ENCODE results near the gene NAA60.
"Not testable (repeated sequence)": the region's sequence is repeated elsewhere in the genome, so short reads cannot be mapped to it uniquely, and the experiment has no call there.

The NAA60 gene

GRCh38 chr16:3525951-3526350, 82.5 kb downstream of the NAA60 start:
- Histone ChIP-seq H3K36me3 (ENCODE audit: insufficient read depth, low read length) (no peaks in the 10 kb centered on the region; the same call in 1 of the 2 replicates), H3K4me3 (ENCODE audit: low read depth, low read length) (no peak overlapping the region), H2AFZ (ENCODE audit: low read length, unreplicated experiment) (no peak overlapping the region), H3K4me1 (ENCODE audit: control insufficient read depth, insufficient read depth, low read length, unreplicated experiment) (no peaks in the 10 kb centered on the region), H3K27me3 (ENCODE audit: insufficient read depth, low read length) (no peaks in the 10 kb centered on the region), H3K27ac (ENCODE audit: low read depth, low read length) (no peak overlapping the region), H3K79me2 (ENCODE audit: control insufficient read depth, insufficient read depth, low read length, unreplicated experiment) (no peaks in the 10 kb centered on the region)

DNA sequence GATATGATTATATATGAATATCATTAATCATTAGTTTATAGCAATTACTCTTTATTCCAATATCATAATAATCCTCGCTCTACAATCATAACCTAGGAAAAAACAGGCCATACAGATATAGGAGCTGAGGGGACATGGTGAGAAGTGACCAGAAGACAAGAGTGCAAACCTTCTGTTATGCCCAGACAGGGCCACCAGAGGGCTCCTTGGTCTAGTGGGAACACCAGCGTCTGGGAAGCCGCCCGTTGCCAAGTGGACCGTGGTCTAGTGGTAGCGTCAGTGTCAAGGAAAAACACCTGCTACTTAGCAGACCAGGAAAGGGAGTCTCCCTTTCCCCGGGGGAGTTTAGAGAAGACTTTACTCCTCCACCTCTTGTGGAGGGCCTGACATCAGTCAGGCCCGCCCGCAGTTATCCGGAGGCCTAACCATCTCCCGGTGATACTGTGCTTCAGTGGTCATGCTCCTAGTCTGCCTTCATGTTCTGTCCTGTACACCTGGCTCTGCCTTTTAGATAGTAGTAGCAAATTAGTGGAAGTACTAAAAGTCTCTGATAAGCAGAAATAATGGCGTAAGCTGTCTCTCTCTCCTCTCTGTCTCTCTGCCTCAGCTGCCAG, 83.8 kb downstream of the NAA60 start:
- H3K4me3 ChIP-seq (ENCODE audit: low read depth, low read length); H3K27me3 ChIP-seq (ENCODE audit: insufficient read depth, low read length); H3K27ac ChIP-seq (ENCODE audit: low read depth, low read length); H2AFZ ChIP-seq (ENCODE audit: low read length, unreplicated experiment); H3K4me1 ChIP-seq (ENCODE audit: control insufficient read depth, insufficient read depth, low read length, unreplicated experiment); H3K36me3 ChIP-seq (ENCODE audit: insufficient read depth, low read length); H3K79me2 ChIP-seq (ENCODE audit: control insufficient read depth, insufficient read depth, low read length, unreplicated experiment): not testable (repeated sequence)

DNA sequence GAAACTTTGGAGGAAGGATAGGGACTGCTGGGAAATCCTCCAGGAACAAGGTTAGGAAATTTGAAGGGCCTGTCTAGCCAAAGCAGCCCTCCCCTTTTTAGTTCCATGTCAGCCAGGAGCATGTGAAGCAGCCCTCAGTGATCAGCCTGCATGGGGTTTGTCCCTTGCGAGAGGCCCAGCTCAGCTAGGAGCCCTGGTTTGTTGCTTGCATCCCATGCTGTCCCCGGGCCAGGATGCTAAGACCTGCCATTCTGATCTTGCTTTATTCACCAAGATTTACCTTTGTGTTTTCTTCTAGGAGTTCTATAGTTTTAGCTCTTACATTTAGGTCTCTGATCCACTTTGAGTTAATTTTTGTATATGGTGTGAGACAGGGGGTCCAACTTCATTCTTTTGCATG, 84.9 kb downstream of the NAA60 start:
- Histone ChIP-seq H3K27ac (ENCODE audit: low read depth, low read length) (no peak overlapping the region), H3K79me2 (ENCODE audit: control insufficient read depth, insufficient read depth, low read length, unreplicated experiment) (no peaks in the 10 kb centered on the region), H3K4me3 (ENCODE audit: low read depth, low read length) (no peak overlapping the region), H2AFZ (ENCODE audit: low read length, unreplicated experiment) (no peak overlapping the region), H3K36me3 (ENCODE audit: insufficient read depth, low read length) (0 out of 2 replicates have a peak, but pooled peaks cover 5% of the 10 kb centered on the region), H3K27me3 (ENCODE audit: insufficient read depth, low read length) (no peaks in the 10 kb centered on the region), H3K4me1 (ENCODE audit: control insufficient read depth, insufficient read depth, low read length, unreplicated experiment) (no peaks in the 10 kb centered on the region)

DNA sequence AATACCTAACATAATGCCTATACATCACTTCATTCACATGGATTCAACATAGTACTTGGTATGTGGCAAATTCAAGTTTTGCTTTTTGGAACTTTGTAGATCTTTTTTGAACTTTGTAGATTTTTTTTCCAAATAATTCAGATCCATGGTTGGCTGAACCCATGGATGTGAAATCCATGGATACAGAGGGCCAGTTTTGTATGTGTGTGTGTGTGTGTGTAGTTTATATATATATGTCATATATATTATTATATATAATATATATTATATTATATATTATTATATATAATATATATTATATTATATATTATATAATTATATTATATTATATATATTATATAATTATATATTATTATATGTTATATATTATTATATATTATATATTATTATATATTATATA, 85.7 kb downstream of the NAA60 start:
- no peak overlapping the region for H3K27ac ChIP-seq (ENCODE audit: low read depth, low read length)
- H3K79me2 ChIP-seq (ENCODE audit: control insufficient read depth, insufficient read depth, low read length, unreplicated experiment), result no peaks in the 10 kb centered on the region
- H2AFZ ChIP-seq (ENCODE audit: low read length, unreplicated experiment), result no peak overlapping the region
- no peaks in the 10 kb centered on the region for H3K27me3 ChIP-seq (ENCODE audit: insufficient read depth, low read length)
- H3K36me3 ChIP-seq (ENCODE audit: insufficient read depth, low read length), result 0 out of 2 replicates have a peak, but pooled peaks cover 5% of the 10 kb centered on the region
- no peaks in the 10 kb centered on the region for H3K4me1 ChIP-seq (ENCODE audit: control insufficient read depth, insufficient read depth, low read length, unreplicated experiment)
- no peak overlapping the region for H3K4me3 ChIP-seq (ENCODE audit: low read depth, low read length)

DNA sequence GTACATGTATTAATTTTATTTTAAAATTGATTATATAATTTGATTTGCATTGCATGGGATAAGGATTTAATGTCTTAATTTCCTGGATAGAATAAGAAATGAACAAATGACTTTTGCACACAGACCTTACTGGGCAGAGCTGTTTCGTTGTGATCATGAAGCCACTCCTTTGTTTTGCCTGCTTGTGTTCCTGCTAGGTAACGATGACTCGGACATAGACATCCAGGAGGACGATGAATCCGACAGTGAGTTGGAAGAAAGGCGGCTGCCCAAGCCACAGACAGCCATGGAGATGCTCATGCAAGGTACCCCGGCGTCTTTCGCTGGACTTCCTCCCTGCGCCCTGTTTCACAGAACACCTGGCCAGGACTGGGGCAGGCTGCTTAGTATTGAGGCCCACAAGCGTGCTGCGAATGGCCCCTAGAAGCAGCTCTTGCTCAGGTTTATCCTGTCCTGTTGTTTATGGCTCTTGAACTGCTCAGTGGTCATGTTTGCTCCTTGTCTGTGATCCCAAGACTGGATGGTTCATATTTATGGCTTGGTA, 87.0 kb downstream of the NAA60 start:
- Histone ChIP-seq H3K79me2 (ENCODE audit: control insufficient read depth, insufficient read depth, low read length, unreplicated experiment) (no peaks in the 10 kb centered on the region), H3K4me3 (ENCODE audit: low read depth, low read length) (no peak overlapping the region), H3K4me1 (ENCODE audit: control insufficient read depth, insufficient read depth, low read length, unreplicated experiment) (no peaks in the 10 kb centered on the region), H2AFZ (ENCODE audit: low read length, unreplicated experiment) (no peak overlapping the region), H3K36me3 (ENCODE audit: insufficient read depth, low read length) (0 out of 2 replicates have a peak, but pooled peaks cover 5% of the 10 kb centered on the region), H3K27me3 (ENCODE audit: insufficient read depth, low read length) (no peaks in the 10 kb centered on the region), H3K27ac (ENCODE audit: low read depth, low read length) (no peak overlapping the region)

DNA sequence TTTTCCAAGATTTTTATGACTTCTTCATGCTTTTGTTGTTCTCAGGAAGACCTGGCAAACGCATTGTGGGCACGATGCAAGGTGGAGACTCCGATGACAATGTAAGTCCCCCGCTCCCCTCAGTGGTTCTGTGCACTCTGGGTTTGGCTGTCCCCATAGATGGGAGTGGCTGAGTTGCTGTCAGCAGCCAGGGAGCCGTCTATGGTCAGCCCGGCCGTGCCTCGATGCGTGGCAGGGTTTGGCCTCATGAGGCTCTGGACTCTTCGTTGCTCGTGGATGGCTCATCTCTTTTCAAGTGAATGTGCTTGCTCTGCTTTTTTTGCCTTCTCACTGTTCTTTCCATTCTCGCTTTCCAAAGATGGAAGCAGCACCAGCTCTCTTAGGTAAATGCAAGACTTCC, 89.3 kb downstream of the NAA60 start:
- 0 out of 2 replicates have a peak, but pooled peaks cover 11% of the 10 kb centered on the region for H3K36me3 ChIP-seq (ENCODE audit: insufficient read depth, low read length)
- no peak overlapping the region for H2AFZ ChIP-seq (ENCODE audit: low read length, unreplicated experiment)
- H3K27ac ChIP-seq (ENCODE audit: low read depth, low read length), result no peak overlapping the region
- no peak overlapping the region for H3K4me3 ChIP-seq (ENCODE audit: low read depth, low read length)
- no peaks in the 10 kb centered on the region for H3K79me2 ChIP-seq (ENCODE audit: control insufficient read depth, insufficient read depth, low read length, unreplicated experiment)
- H3K27me3 ChIP-seq (ENCODE audit: insufficient read depth, low read length), result no peaks in the 10 kb centered on the region
- H3K4me1 ChIP-seq (ENCODE audit: control insufficient read depth, insufficient read depth, low read length, unreplicated experiment), result no peaks in the 10 kb centered on the region

- Histone ChIP-seq H3K27ac (ENCODE audit: low read depth, low read length) (no peak overlapping the region), H3K4me1 (ENCODE audit: control insufficient read depth, insufficient read depth, low read length, unreplicated experiment) (no peaks in the 10 kb centered on the region), H3K36me3 (ENCODE audit: insufficient read depth, low read length) (0 out of 2 replicates have a peak, but pooled peaks cover 11% of the 10 kb centered on the region), H3K4me3 (ENCODE audit: low read depth, low read length) (no peak overlapping the region), H3K79me2 (ENCODE audit: control insufficient read depth, insufficient read depth, low read length, unreplicated experiment) (no peaks in the 10 kb centered on the region), H2AFZ (ENCODE audit: low read length, unreplicated experiment) (no peak overlapping the region), H3K27me3 (ENCODE audit: insufficient read depth, low read length) (no peaks in the 10 kb centered on the region)
Measured at GRCh38 chr16:3534126-3534525, 90.6 kb downstream of the NAA60 start.

GRCh38 chr16:3536271-3536731, 92.8 kb downstream of the NAA60 start:
- Histone ChIP-seq H2AFZ (ENCODE audit: low read length, unreplicated experiment) (no peak overlapping the region), H3K27me3 (ENCODE audit: insufficient read depth, low read length) (no peaks in the 10 kb centered on the region), H3K4me1 (ENCODE audit: control insufficient read depth, insufficient read depth, low read length, unreplicated experiment) (no peaks in the 10 kb centered on the region), H3K36me3 (ENCODE audit: insufficient read depth, low read length) (0 out of 2 replicates have a peak, but pooled peaks cover 11% of the 10 kb centered on the region), H3K4me3 (ENCODE audit: low read depth, low read length) (no peak overlapping the region), H3K79me2 (ENCODE audit: control insufficient read depth, insufficient read depth, low read length, unreplicated experiment) (no peaks in the 10 kb centered on the region), H3K27ac (ENCODE audit: low read depth, low read length) (no peak overlapping the region)

All from ACC112 (cell line).